Measurements from ENCODE around the gene KRT78. TPM values are rescaled to one million over a fixed set of nuclear protein-coding genes. Genes with fewer than 3 reads are reported as not detected.

KRT78 gene
- total and polyA plus RNA-seq, 8 donors: 0.14 to 0.21 (median 0.14) TPM; not detected in 5

DNA sequence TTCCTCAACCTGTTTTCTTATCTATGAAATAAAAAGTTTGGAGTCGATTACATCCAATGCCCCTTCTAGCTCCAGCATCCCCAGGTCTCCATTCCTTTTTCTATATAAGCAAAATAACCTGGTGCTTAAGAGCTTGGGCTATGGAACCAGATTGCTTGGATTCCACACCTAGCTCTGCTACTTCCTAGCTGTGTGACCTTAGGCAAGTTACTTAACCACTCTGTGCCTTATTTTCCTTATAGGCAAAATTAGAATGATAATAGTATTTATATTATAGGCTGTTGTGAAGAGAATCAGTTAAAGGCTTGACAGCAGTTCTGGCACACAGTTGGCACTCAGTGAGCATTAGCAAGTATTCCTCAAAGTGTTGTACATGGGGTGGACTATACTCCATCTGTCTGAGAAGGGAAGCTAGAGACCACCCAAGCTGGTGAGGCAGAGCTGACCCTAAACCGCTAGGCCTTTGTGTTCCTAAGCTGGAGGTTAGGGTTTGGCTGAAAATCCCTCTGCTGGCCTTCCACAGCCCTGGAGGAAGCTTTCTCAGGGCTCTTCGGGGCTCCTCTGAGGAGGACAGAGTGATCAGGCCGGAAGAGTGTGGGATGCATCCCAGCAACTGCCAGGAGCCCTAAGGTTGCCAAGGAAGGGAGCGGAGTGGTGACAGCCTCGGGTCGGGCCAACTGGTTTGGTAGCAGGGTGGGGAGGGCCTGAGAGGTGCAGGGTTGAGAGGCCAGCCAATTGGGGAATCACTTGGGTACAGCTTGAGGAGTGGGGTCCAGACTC, 28.9 kb downstream of the KRT78 start:
- intact Hi-C loops (cut with DNase I): no loop called here
- Histone ChIP-seq H3K4me1 (peaks cover under 1 to 4% of the 10 kb centered on the region in 2 donors), H3K36me3 (no peaks in the 10 kb centered on the region), H3K27me3 (peaks cover 0 to 85% of the 10 kb centered on the region in 2 donors), H3K9me3 (no peaks in the 10 kb centered on the region), H3K27ac (no peak overlapping the region), H3K4me3 (no peak overlapping the region)
- no peak for ATAC-seq
- TF ChIP-seq CTCF (IDR thresholded peaks at IDR 0.05): no peak
- DNase-seq: no peak

DNA sequence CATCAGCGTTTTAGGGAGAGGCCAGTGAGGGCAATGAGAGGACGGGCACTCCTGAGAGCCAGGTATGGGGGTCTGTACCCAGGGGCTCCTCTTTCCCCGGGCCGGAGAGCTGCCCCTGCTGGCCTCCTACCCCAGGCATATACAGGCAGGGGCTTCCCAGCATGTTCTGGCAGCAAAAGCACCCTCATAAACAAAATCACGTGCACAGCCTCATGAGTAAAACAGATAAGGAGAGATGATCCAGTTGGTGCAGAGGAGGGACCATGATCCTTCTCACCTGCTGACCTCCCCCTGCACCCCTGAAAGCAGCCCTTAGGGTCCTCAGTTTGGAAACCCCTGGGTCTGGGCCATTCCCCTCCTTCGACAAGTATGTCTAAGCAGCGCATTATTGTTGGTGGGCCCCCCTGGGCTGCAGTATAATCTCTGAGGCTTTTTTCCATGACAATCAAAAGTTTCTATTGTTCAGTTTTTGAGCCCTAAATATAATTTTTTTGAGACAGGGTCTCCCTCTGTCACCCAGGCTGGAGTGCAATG, 29.8 kb downstream of the KRT78 start:
- Histone ChIP-seq H3K9me3 (no peaks in the 10 kb centered on the region), H3K4me3 (no peak overlapping the region), H3K27ac (no peak overlapping the region), H3K27me3 (peaks cover 0 to 78% of the 10 kb centered on the region in 2 donors), H3K4me1 (peaks cover 10 to 14% of the 10 kb centered on the region in 2 donors), H3K36me3 (no peaks in the 10 kb centered on the region)
- ATAC-seq (no peak), DNase-seq (no peak)
- intact Hi-C loops (cut with DNase I): no loop called here
- no peak for TF ChIP-seq CTCF (IDR thresholded peaks at IDR 0.05)

DNA sequence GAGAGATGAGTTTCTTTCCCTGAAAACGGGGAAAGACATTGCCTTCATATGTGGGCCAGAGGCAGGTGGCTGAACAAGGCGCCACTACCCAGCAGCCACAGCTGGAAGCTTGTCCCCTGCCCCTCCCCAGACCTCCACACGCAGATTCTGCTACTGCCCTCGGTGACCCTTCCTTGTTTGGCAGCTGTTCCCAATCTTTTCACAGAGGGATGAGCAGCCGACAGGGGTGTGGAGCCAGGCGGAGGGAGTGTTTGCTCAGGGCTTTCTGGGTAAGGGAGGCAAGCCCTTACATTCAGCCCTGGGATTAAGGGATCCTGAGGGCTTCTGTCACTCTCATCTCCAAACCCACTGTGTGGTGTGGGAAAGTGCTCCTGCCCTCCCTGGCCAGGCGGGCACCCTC, 30.4 kb downstream of the KRT78 start:
- DNase-seq (peak in 1 of 4 donors; percentile 59), ATAC-seq (no peak)
- Histone ChIP-seq H3K4me3 (no peak overlapping the region), H3K27ac (no peak overlapping the region), H3K4me1 (peaks cover 12 to 16% of the 10 kb centered on the region in 2 donors), H3K9me3 (no peaks in the 10 kb centered on the region), H3K36me3 (no peaks in the 10 kb centered on the region), H3K27me3 (peaks cover 0 to 80% of the 10 kb centered on the region in 2 donors)
- intact Hi-C loops (cut with DNase I): no loop called here
- no peak for TF ChIP-seq CTCF (IDR thresholded peaks at IDR 0.05)

DNA sequence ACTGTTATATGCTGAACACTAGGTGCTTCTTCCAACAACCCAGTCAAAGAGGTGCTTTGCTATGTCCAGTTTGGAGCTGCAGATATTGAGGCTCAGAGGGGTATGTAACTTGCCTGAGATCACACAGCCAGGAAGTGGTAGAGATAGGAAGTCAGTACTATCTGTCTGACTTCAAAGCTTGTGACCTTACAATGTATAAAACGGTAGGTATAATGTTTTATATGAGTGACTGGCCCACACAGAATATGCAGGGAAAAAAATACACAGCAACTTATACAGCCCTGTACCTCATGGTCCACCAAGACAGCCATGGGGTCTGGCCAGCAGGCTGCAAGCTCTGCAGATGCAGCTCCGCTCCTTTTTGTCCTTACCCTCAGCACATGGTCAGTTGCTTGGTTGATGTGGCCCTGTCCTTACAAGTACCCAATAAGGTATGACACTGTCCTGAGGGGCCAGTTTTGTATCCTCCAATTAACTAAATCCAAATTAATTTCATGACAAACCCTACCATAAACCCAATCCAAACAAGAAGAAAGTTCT, 31.0 kb downstream of the KRT78 start:
- peaks cover 0 to 82% of the 10 kb centered on the region in 2 donors for H3K27me3 ChIP-seq
- intact Hi-C loops (cut with DNase I): no loop called here
- peaks cover 12 to 16% of the 10 kb centered on the region in 2 donors for H3K4me1 ChIP-seq
- TF ChIP-seq CTCF (IDR thresholded peaks at IDR 0.05): no peak
- H3K4me3 ChIP-seq: no peak overlapping the region
- H3K27ac ChIP-seq: no peak overlapping the region
- H3K9me3 ChIP-seq: no peaks in the 10 kb centered on the region
- ATAC-seq (no peak), DNase-seq (no peak)
- H3K36me3 ChIP-seq: no peaks in the 10 kb centered on the region

DNA sequence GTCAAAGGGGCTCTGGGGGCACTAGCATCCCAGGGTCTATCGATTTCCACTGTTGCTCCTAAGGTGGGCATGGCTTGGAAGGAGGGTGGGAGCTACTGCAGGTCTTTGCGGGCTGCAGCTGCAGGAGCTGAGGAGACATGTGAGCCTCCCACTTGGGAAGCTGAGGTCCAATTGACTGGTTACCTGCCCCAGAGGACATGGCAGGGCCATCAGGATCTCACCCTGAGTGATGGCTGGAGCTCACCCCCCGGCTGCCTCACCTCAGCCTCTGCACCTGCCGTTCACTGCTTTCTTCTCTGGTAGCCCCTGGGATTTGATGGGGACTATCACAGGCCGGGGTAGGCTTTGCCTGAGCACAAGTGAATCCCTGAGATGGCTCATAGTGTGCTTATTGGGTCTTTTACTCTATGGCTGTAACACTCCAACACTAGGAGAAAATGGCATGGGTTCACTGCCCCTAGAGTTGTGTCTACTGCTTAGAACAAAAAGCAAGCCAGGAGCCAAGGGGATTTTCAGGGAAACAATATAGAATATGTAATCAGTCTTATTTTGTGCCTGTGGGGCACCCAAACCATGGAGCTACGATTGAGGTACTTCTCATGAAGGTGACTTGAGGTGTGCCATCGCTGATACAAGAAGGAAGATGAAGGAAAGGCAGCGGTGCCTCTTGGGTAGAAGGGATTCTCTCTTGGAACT, 31.6 kb downstream of the KRT78 start:
- Histone ChIP-seq H3K4me3 (no peak overlapping the region), H3K9me3 (no peaks in the 10 kb centered on the region), H3K27ac (no peak overlapping the region), H3K36me3 (no peaks in the 10 kb centered on the region), H3K4me1 (peaks cover 12 to 16% of the 10 kb centered on the region in 2 donors), H3K27me3 (peaks cover 0 to 85% of the 10 kb centered on the region in 2 donors)
- no peak for ATAC-seq
- DNase-seq: no peak
- intact Hi-C loops (cut with DNase I): no loop called here
- no peak for TF ChIP-seq CTCF (IDR thresholded peaks at IDR 0.05)

All from left lung (tissue), 10 donors.